NCI-H748 (cell line): ENCODE results near the gene HMGXB3.

Experiments
- DNase-seq: peaks from one replicate; lab custom pipeline; 2025; ENCODE audit not compliant: unreplicated experiment; lab: John Stamatoyannopoulos, UW

HMGXB3 gene

DNA sequence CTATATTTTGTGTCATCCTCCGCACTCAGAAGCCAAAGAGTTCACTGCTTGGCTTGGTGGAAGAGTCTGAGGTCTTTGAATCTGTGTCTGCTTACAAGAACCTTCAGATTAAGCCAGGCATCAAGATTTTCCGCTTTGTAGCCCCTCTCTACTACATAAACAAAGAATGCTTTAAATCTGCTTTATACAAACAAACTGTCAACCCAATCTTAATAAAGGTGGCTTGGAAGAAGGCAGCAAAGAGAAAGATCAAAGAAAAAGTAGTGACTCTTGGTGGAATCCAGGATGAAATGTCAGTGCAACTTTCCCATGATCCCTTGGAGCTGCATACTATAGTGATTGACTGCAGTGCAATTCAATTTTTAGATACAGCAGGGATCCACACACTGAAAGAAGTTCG, 19.3 kb upstream of the HMGXB3 start:
- no peak for DNase-seq

DNA sequence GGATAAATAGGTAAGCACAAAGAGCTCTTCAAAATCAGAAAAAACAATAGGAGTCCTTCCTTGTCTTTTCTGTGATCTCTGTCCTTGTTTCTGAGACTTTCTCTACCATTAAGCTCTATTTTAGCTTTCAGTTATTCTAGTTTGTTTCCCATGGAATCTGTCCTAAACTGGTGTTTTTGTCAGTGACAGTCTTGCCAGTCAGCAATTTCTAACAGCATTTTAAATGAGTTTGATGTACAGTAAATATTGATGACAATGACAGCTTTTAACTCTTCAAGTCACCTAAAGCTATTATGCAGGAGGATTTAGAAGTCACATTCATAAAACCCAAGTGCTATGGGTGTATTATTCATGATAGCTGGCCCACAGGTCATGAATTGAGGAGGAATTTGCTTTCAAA, 18.0 kb upstream of the HMGXB3 start:
- DNase-seq, result no peak

DNA sequence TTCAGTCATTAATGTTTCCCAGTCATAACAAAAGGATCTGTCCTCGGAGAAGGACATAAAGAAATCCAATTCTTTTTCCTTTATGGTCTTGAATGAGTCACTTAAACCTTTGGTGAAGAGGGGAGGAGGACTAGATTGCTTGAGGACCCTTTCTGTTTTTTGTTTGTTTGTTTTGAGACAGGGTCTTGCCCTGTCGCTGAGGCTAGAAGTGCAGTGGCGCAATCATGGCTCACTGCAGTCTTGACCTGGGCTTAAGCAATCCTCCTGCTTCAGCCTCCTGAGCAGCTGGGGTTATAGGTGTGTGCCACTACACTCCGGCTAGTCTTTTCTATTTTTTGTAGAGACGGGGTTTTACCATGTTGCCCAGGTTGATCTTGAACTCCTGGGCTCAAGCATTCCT, 12.4 kb upstream of the HMGXB3 start:
- no peak for DNase-seq

DNA sequence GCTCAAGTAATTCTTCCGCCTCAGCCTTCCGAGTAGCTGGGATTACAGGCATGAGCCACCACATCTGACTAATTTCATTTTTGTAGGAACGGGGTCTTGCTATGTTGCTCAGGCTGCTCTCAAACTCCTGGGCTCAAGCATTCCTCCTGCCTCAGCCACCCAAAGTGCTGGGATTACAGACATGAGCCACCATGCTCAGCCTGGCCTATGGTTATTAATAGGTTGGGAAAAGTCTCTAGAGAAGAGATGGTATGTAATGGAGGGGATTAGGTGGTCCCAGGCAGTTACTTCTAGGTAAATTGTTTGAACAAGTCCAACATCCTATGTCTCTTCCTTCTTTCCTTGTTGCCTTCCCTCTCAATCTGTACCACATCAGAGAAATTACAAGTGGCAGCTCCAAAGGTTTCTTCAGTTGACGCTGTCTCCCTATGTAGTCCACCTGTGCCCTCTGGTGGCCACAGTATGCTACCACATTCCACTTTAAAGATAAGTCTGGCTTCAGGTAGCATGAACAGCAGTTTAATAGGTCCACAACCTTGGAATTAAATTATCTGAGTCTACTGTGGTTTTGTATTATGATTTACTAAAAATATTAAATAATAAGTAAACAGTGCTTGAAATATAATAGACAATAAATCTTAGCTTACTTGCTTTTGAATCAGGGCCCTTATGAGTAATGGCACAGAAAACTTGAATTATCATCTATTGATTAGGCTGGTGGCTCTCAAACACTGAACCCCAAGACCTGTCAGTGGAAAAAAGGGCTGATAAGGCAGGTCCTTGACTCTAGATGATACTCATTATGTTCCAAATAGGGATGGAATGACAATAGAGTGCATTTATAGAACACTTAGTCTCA, 9.8 kb upstream of the HMGXB3 start:
- peak; percentile 76 for DNase-seq

DNA sequence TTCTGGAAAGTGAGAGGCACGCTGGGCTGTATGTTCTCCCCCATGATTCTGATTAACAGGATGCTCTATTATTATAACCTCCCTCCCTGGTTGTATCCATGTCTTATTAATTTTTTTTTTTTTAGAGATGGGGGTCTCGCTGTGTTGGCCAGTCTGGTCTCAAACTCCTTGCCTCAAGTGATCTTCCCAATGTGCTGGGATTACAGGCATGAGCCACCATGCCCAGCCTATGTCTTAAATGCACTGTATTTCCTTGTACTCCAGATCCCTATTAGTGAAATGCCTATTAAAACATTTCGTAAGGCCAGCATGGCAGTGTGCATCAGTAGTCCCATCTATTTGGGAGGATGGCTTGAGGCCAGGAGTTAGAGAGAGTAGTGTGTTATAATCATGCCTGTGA, 7.1 kb upstream of the HMGXB3 start:
- DNase-seq, result no peak

DNA sequence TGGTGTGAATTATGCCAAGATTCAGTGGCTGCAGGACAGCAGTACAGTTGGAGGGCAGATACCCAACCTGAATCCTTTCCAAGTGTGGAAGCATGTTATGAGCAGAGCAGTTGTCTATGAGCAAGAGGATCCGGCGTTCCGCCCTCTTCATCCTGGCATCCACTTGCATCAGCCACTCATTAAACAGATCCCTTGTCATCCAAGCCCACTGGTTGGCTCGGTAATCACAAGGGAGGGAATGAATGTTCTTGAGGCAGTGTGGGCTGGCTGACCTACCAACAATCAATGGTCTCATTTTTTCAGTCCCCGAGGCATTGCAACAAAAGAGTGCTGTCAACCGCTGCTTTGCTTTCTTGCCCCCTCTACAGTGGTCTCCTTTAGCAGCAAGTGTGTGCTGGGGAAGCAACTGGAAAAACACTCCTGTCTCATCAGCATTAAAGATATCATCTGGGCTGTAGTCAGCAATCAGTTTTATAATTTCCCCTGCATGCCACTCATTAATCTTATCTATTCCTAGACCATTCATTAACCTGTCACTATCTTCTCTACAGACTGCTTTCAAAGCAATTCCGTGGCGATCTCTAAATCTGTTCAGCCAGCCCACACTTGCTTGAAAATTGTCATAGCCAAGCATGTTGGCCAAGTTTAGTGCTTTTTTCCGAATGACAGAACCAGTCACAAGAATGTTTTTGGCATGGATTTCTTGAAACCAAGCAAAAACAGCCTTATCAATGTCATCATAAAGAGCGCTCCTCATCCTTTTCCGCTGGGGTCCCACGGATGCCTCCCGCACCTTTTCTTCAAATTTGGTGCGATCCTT, 4.9 kb upstream of the HMGXB3 start:
- DNase-seq, result no peak

DNA sequence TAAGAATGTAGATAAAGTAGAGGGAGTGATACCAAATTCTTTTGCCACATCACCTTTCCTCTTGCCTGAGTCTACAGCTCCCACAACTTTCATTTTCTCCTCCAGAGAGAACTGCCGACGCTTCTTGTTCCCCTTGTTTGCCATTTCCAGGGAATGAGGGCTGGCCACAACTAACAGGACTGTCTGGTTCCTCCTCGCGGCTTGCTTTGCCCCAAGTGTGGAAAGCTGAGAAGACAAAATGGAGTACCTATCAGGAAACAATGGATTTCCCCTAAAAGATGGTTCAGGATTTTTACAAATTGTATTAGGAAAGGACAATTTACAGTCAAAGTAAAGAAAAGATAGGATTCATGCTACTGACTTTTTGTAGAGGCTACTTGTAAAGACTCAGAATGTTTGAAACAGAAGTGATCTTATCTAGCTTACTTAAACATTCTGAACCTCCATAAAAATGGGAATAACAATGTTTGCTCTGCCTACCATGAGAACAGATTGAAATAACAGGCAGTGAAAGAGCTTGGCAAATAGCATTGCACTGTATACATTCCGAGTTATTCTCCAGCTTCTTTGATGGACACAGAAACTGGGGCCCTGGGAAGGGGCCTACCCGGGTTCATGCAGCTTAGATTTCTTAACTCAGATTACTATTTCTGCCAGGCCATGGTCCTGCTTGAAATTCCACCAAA, 4.2 kb upstream of the HMGXB3 start:
- DNase-seq, result no peak

DNA sequence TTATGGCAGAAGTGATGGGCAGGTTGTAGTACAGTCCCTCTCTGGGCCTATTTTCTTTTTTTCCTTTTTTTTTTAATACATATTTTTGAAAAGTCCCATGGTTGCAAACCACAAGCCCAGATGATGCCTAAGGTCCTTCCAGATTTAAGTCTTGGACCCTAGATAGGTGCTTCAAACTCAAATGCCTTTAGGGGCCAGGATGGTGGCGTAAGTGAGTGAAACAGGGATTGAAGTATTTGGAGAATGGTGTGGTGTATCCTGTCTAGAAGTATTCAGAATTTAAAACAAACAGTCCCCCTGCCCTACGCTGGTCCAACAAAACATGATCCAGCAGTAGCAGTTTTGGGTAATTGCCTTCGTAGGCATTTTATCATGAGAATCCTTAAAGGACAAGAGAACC, 2.3 kb upstream of the HMGXB3 start:
- DNase-seq, result no peak

DNA sequence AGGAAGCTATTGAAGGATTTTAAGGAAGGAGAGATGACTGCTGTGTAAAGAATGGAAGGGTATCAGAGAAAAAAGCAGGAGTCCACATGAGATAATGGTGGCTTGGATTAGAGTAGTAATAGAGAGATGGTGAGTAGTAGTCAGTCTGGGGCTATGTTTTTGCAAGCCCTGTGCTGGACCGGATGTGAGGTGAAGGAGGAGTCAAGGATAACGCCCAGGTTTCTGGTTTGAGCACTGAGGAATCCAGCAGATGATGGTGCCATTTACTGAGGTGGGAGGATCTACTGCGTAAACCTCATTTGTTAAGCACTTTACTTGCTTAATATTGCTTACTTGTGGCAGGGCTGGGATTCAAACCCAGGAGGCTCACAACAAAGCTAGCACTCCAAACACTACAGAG, 1.2 kb upstream of the HMGXB3 start:
- no peak for DNase-seq

DNA sequence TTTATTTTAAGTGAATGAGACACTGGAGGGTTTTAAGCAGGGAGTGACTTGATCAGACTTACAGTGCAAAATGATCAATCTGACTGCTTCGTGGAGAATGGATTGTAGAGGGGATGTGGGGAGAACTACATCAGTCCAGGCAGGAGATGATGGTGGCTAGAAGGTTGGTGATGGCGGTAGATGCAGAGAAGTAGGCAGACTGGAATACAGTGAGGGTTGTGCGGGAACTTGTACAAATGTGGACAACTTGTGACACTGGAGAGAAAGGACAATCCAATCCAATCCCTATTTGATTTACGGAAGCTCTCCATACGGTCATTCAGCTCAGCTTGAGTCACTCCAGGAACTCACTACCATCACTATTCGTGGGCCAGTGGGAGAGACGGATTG, 678 bp upstream of the HMGXB3 start:
- no peak for DNase-seq

DNA sequence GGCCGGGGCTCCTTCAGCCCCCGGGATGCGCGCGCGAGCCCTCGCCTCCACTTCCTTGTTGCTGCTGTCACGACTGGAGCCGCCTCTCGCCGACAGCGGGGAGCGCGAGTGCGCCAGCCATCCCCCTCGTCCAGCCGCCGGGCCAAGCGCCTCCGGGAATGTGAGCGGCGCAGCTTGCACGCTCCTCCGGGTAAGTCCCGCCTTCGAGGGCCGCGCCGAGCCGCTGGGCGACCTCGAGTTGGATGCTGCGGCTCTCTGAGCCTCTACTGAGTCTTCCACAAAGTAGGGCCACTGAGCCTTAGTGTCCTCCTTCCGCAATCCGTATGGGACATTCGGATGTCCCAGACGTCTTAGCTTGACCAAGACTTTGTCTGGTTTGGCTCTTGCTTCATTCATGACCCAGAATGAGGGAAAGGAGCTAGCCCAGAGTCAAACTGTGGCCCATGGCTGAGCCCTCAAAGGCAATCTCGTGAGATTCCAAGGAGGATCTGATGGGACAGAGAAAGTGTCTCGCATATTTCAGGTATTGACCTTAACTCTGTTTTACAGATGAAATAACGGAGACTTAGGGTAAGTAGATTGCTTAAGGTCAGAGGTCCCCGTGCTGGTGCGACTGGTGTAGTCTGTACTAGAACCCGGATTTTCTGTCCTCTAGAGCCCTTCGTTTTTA, 586 bp downstream of the HMGXB3 start:
- peak; percentile 52 for DNase-seq

DNA sequence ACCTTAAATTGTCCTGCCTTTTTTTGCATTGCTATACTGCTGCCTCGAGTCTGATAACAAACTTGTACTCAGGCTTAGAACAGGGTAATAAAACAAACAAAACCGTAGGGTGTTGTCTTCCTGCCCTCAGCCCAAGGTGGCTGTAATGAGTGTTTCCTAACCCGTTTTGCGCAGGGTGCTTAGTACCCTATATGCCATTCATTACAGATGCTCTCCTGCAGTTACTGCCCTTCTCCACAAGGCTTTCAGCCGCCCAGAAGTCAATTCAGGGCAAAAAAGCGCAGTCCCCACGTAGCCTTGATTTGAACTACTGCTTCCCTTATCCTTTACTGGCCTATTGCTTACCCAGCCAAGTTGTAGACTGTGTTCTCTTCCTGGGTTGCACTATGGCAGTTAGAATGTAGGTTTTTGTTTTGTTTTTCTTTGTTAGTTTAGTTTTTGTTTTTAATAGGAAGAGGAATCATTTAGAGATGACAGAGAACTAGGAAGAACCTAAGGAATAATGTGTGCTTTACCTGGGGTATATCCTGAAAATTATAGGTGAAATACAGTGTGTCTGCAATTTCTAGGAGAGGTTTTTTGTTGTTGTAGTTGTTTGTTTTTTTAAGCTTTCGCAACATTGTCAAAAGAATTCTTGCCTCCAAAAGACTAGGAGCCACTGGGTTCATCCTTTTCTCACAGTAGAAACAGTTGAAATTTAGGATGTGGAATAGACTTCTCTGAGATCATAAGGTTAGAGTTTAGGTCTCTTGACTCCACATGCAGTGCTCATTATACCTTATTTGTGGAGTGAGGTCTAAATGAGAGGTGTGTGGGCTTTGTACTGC, 1.3 kb downstream of the HMGXB3 start:
- DNase-seq, result peak; percentile 75

DNA sequence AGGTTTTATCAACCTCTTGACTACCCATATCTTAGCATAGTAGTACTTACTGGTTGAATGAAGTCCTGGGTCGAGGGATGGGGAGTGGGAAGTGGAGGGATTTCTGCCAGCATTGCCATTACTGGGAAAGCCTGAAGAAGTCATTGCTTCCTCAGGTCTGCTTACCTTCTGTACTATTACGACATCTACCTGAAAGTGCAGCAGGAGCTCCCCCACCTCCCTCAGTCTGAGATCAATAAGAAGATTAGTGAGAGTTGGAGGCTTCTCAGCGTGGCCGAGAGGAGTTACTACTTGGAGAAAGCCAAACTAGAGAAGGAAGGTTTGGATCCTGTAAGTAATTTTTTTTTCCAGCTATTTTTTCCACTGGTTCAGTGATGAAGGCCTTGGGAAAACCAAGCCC, 5.8 kb downstream of the HMGXB3 start:
- DNase-seq, result no peak

DNA sequence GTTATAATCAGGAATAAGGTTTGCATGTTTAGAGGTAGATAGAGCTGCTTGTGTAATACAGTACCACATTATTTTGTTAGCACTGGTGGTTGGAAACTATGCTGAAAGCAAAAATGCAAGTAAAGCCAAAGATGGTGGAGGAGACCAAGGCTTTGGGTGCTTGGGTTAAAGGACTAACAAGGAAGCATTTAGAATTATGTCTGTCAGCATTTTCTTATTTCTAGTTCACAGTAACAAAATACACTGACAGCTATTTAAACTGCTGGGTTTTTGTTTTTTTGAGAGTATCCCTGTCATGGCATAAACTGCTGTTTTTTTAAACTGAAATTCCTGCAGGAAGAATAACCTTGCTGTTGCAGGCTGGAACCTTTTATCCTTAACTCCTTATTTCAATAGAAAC, 6.5 kb downstream of the HMGXB3 start:
- DNase-seq, result no peak

DNA sequence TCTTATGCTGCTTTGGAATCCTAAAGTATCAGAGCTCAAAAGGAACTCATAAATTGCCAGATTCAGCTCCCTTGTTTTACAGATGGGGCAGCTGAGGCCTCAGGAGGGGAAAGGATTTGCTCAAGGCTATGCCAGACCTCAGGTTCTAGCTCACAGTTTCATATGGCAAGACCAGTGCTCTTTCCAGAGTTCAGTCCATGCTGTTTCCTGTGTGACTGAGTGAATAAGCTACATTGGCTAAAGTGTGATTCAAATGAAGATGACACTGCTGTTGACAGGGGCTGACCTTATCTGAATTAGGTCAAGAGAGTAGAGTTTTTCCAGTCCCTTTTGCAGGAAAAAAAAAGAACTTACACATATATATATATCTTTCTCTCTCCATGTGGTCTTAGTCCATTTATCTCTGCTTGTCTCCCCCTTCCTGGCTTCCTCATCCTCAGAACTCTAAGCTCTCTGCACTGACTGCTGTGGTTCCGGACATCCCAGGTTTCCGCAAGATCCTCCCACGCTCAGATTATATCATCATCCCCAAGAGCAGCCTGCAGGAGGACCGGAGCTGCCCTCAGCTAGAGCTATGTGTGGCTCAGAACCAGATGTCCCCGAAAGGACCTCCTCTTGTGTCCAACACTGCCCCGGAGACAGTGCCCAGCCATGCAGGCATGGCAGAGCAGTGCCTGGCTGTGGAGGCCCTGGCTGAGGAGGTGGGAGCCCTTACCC, 9.3 kb downstream of the HMGXB3 start:
- no peak for DNase-seq

DNA sequence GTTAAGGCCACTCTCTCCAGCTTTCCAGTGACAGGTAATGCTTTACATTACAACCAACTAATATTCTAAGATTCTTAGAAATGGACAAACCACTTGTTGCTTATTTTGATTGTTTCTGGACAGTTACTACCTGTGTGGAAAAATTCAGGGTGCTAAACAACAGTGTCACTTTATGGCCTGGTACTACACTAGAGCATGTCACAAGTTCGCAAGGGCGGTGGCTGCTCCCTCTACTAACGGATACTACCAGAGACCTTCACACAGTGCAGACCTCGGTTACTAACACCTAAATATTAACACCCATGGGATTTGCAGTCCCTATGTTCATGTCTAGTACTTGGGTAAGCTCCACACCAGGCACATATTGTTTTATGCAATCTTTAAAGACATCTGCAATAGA, 13.4 kb downstream of the HMGXB3 start:
- DNase-seq, result no peak

DNA sequence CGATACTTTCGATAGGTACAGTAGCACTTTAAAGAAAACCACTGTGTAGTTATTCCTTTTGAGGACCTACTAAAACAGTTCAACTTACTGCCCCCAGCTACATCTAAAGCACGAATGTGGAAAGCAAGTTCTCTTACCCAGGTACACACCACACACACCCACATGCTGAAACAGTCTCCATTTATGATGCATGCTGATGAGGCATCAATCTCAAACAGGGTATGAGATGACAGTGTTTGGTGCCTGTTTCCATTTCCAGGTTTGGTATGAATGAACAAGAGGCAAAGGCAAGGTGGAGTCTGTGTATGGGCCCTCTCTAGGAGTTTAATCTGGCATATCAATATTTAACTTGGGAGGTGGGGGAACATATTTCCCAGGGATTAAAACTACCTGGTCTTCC, 13.9 kb downstream of the HMGXB3 start:
- no peak for DNase-seq

DNA sequence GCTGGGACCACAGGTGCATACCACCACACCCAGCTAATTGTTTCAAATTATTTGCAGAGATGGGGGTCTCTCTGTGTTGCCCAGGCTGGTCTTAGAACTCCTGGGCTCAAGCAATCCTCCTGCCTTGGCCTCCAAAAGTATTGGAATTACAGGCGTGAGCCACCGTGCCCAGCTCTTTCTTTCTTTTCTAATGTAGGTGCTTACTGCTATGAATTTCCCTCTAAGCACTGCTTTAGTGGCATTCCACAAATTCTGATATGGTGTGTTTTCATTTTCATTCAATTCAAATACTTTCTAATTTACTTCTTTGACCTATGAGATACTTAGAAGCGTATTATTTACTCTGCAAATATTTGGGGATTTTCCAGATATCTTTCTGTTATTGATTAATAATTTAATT, 14.9 kb downstream of the HMGXB3 start:
- no peak for DNase-seq

DNA sequence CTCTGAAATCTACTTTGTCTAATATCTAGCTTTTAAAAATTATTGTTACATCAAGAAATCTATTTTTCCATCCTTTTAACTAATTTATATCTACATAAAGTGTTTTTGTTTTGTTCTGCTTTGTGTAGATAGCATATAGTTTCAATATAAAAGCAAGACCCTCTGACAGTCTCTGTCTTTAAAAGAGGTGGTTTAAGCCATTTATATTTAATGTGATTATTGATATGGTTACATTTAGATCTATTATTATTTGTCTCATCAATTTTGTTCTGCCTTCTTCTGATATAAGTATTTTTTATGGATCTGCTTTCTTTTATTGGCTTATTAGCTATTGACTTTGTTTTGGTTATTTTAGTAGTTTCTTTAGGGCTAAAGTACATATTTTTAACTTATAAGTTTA, 16.0 kb downstream of the HMGXB3 start:
- DNase-seq, result no peak
